A549 (cell line): ENCODE measurements around the gene ADGRA3. TPM values are rescaled to one million over a fixed set of nuclear protein-coding genes. Genes with fewer than 3 reads are reported as not detected.

Source experiments
- ATAC-seq, 2 experiments: fragments of 200-7000 bp in 1 of 2; fragments of >200 bp in 1 of 2; cut with Nextera tagmentation in 1 of 2; cut with Tn5 transposase in 1 of 2; 3 replicates each; pipeline versions ENCODE4 v1.8.0 to v1.9.1; 2018 to 2020; ENCODE audit warnings: mild to moderate bottlenecking in 1 of 2, moderate library complexity in 1 of 2
- CTCF ChIA-PET: fragments of 300-600 bp; sonication (Branson Sonifier 250); formaldehyde crosslinking; extraction: SDS; loops from one replicate; lab custom pipeline; 2021; ENCODE audit warnings: antibody characterized with exemption, inconsistent platforms; lab: Yijun Ruan, JAX
- POLR2A ChIA-PET: fragments of 350-600 bp; formaldehyde crosslinking; extraction: SDS; loops from one replicate; lab custom pipeline; 2021; ENCODE audit warnings: antibody characterized with exemption, inconsistent platforms; lab: Yijun Ruan, JAX
- DNase-seq, 2 experiments: peaks; one replicate each; pipeline versions ENCODE4 v3.0.0 to v3.0.0-alpha.2; 2011 to 2016; ENCODE audit warnings: low read depth in 1 of 2, low spot score in 1 of 2
- FAIRE-seq: peaks from 2 replicates; lab custom pipeline; 2011; peaks lifted over from hg19 to GRCh38; lab: Jason Lieb, UNC
- H3K27ac ChIP-seq, 2 experiments: fragments of >200 bp; sonication (Bioruptor Twin); formaldehyde crosslinking; 3 replicates each; pipeline ENCODE4 v1.5.1; 2016 to 2017
- H3K4me1 ChIP-seq: fragments of >200 bp; sonication (Bioruptor Twin); formaldehyde crosslinking; 3 replicates; pipeline ENCODE4 v1.6.1; 2016
- H3K4me2 ChIP-seq: fragments of >200 bp; sonication (Bioruptor Twin); formaldehyde crosslinking; 3 replicates; pipeline ENCODE4 v1.6.1; 2016
- H3K4me3 ChIP-seq: fragments of >200 bp; sonication (Bioruptor Twin); formaldehyde crosslinking; 3 replicates; pipeline ENCODE4 v1.5.1; 2016
- H3K9me3 ChIP-seq: fragments of >200 bp; sonication (Bioruptor Twin); formaldehyde crosslinking; 3 replicates; pipeline ENCODE4 v1.6.1; 2016
- BCL3 ChIP-seq: fragments of >200 bp; sonication (Bioruptor Twin); formaldehyde crosslinking; IDR thresholded peaks from 3 replicates; pipeline ENCODE4 v1.6.1; 2016
- CHD2 ChIP-seq: fragments of 150-350 bp; IDR thresholded peaks from 2 replicates; pipeline ENCODE4 v1.6.1; 2014; ENCODE audit warnings: low read length; ENCODE audit not compliant: partially characterized antibody
- E2F6 ChIP-seq: IDR thresholded peaks from 2 replicates; pipeline ENCODE4 v1.6.1; 2012; ENCODE audit warnings: low read depth, borderline replicate concordance
- EHF ChIP-seq: fragments of 250-450 bp; sonication (Bioruptor Pico); IDR thresholded peaks from 2 replicates; pipeline ENCODE4 v1.5.0; 2020; ENCODE audit warnings: mild to moderate bottlenecking
- FOSL2 ChIP-seq, 2 experiments: fragments of 450-650 bp in 1 of 2; fragments of >200 bp in 1 of 2; sonication (Bioruptor Twin) in 1 of 2; formaldehyde crosslinking; IDR thresholded peaks; 2 replicates each; pipeline versions ENCODE4 v1.5.0 to v1.6.1; 2016 to 2020; ENCODE audit warnings: mild to moderate bottlenecking in 1 of 2, moderate library complexity in 1 of 2
- GATA3 ChIP-seq: IDR thresholded peaks from 2 replicates; pipeline ENCODE4 v1.6.1; 2012; ENCODE audit warnings: borderline replicate concordance
- HMGXB4 ChIP-seq: fragments of 250-450 bp; sonication (Bioruptor Pico); IDR thresholded peaks from 2 replicates; pipeline ENCODE4 v1.5.0; 2021; ENCODE audit warnings: mild to moderate bottlenecking, moderate library complexity, borderline replicate concordance
- HOXA7 ChIP-seq: fragments of 250-450 bp; sonication (Bioruptor Pico); IDR thresholded peaks from 2 replicates; pipeline ENCODE4 v1.5.0; 2020; ENCODE audit warnings: mild to moderate bottlenecking, moderate library complexity
- HOXB13 ChIP-seq: fragments of 250-450 bp; sonication (Bioruptor Pico); IDR thresholded peaks from 2 replicates; pipeline ENCODE4 v1.5.0; 2020; ENCODE audit warnings: low read depth, mild to moderate bottlenecking, moderate library complexity
- HOXB5 ChIP-seq: fragments of 250-450 bp; sonication (Bioruptor Pico); IDR thresholded peaks from 2 replicates; pipeline ENCODE4 v1.5.0; 2020; ENCODE audit warnings: mild to moderate bottlenecking, moderate library complexity
- JUN ChIP-seq, 2 experiments: fragments of >200 bp; sonication (Bioruptor Twin); formaldehyde crosslinking; IDR thresholded peaks; 2 replicates in 1 of 2; 3 replicates in 1 of 2; pipeline ENCODE4 v1.6.1; 2016 to 2017
- KDM1A ChIP-seq: fragments of 200-600 bp; sonication (generic); IDR thresholded peaks from 2 replicates; pipeline ENCODE4 v1.6.1; 2016; ENCODE audit warnings: low read depth, mild to moderate bottlenecking
- MAFK ChIP-seq: fragments of 450-650 bp; IDR thresholded peaks from 2 replicates; pipeline ENCODE4 v1.6.1; 2014; ENCODE audit not compliant: partially characterized antibody
- MAX ChIP-seq: IDR thresholded peaks from 2 replicates; pipeline ENCODE4 v1.6.1; 2012
- MYC ChIP-seq: IDR thresholded peaks from 2 replicates; pipeline ENCODE4 v1.6.1; 2012; ENCODE audit warnings: mild to moderate bottlenecking, inconsistent platforms, low read length, improper control_type of control experiment, borderline replicate concordance
- NPAS2 ChIP-seq: fragments of 250-450 bp; sonication (Bioruptor Pico); IDR thresholded peaks from 2 replicates; pipeline ENCODE4 v1.8.0; 2022; ENCODE audit warnings: mild to moderate bottlenecking, moderate library complexity, borderline replicate concordance
- NR3C1 ChIP-seq: fragments of >200 bp; sonication (Bioruptor Twin); formaldehyde crosslinking; IDR thresholded peaks from 3 replicates; pipeline ENCODE4 v1.6.1; 2017
- PHF8 ChIP-seq: fragments of 200-600 bp; sonication (generic); IDR thresholded peaks from 2 replicates; pipeline ENCODE4 v1.6.1; 2016; ENCODE audit warnings: low read depth, mild to moderate bottlenecking, antibody characterized with exemption, moderate library complexity, borderline replicate concordance
- REST ChIP-seq: fragments of 200-600 bp; sonication (generic); IDR thresholded peaks from 2 replicates; pipeline ENCODE4 v1.6.1; 2016; ENCODE audit warnings: antibody characterized with exemption, mild to moderate bottlenecking, moderate library complexity
- RNF2 ChIP-seq: fragments of 200-600 bp; sonication (generic); IDR thresholded peaks from 2 replicates; pipeline ENCODE4 v1.6.1; 2016; ENCODE audit warnings: low read depth, mild to moderate bottlenecking, antibody characterized with exemption, moderate library complexity, borderline replicate concordance
- SMC3 ChIP-seq: fragments of >200 bp; sonication (Bioruptor Twin); formaldehyde crosslinking; IDR thresholded peaks from 3 replicates; pipeline ENCODE4 v1.6.1; 2018; ENCODE audit warnings: inconsistent platforms
- ZC3H11A ChIP-seq: fragments of 450-650 bp; IDR thresholded peaks from 2 replicates; pipeline ENCODE4 v1.6.1; 2014; ENCODE audit warnings: antibody characterized with exemption, mild to moderate bottlenecking
- ZNF302 ChIP-seq: fragments of 250-450 bp; sonication (Bioruptor Pico); IDR thresholded peaks from 2 replicates; pipeline ENCODE4 v1.9.0; 2021; ENCODE audit warnings: inconsistent platforms, mild to moderate bottlenecking, moderate library complexity
- WGBS: methylation state at CpG from one replicate; pipeline ENCODE4 v1.1.6; 2017; ENCODE audit errors: missing lambda C conversion rate; 5-methylcytosine and 5-hydroxymethylcytosine counted together
- polyA plus RNA-seq, 4 experiments: library from polyadenylated mRNA; depleted of rRNA in 3 of 4; stranded (reverse); fragments of >200 nt; fragmentation: RNase III in 1 of 4; extraction: RNeasy Plus Mini Kit Qiagen cat#74134 plus additional on column Dnase treatment in 1 of 4; gene quantifications; 2 replicates in 3 of 4; 3 replicates in 1 of 4; pipeline ENCODE4 v1.2.3, GENCODE V29; 2011 to 2017

ADGRA3 gene
- polyA plus RNA-seq, 2 of the 4 experiments (the other 2 are of a cell fraction): 18.2 to 20.0 TPM

GRCh38 chr4:22553560-22553959 lies 37.7 kb upstream of the ADGRA3 start:
- ChIA-PET CTCF (no interaction called here), POLR2A (no interaction called here)
- no peaks in the 10 kb centered on the region for H3K4me1 ChIP-seq
- ATAC-seq (no peak), FAIRE-seq (no peak), DNase-seq (no peak)
- no peak overlapping the region for H3K4me2 ChIP-seq
- no peak overlapping the region for H3K27ac ChIP-seq
- no peak overlapping the region for H3K4me3 ChIP-seq
- no peaks in the 10 kb centered on the region for H3K9me3 ChIP-seq
- TF ChIP-seq HOXA7 (CRISPR knock-in tag) (no peak), PHF8 (no peak), HOXB13 (CRISPR knock-in tag) (no peak), ZC3H11A (no peak), CHD2 (no peak), NR3C1 (no peak), SMC3 (no peak), RNF2 (no peak), FOSL2 (IDR thresholded peaks at IDR 0.05) (no peak), FOSL2 (CRISPR knock-in tag; IDR thresholded peaks at IDR 0.05) (no peak), MYC (no peak), MAX (no peak), BCL3 (no peak), KDM1A (no peak)
- WGBS: 58% methylated on average over 3 of the region's 3 CpGs

GRCh38 chr4:22552812-22553211 lies 36.9 kb upstream of the ADGRA3 start:
- FAIRE-seq (no peak), DNase-seq (no peak)
- no peak overlapping the region for H3K27ac ChIP-seq

More at GRCh38 chr4:22552812-22553211, 36.9 kb upstream of the ADGRA3 start:
- no peak overlapping the region for H3K4me3 ChIP-seq
- WGBS: 27% methylated on average over 3 of the region's 3 CpGs
- no peaks in the 10 kb centered on the region for H3K4me1 ChIP-seq
- POLR2A ChIA-PET: no interaction called here
- H3K4me2 ChIP-seq: no peak overlapping the region
- ATAC-seq: no peak
- CTCF ChIA-PET: no interaction called here
- H3K9me3 ChIP-seq: no peaks in the 10 kb centered on the region
- TF ChIP-seq HOXB5 (CRISPR knock-in tag): no peak
- no peak for TF ChIP-seq RNF2
- TF ChIP-seq HMGXB4 (CRISPR knock-in tag): no peak
- no peak for TF ChIP-seq MAFK
- TF ChIP-seq ZNF302 (CRISPR knock-in tag): no peak
- no peak for TF ChIP-seq REST
- no peak for TF ChIP-seq E2F6
- TF ChIP-seq EHF: no peak
- no peak for TF ChIP-seq NPAS2
- no peak for TF ChIP-seq GATA3
- TF ChIP-seq JUN (IDR thresholded peaks at IDR 0.05): no peak
